IMR-90 (cell line): Measurements from ENCODE around the gene C17orf107.
"Not testable (repeated sequence)": the region's sequence is repeated elsewhere in the genome, so short reads cannot be mapped to it uniquely, and the experiment has no call there.

Experiments
- CTCF ChIP-seq: conservative IDR thresholded peaks from 2 replicates; pipeline ENCODE4 v1.5.1; 2012; ENCODE audit warnings: mild to moderate bottlenecking, low read depth, low read length, improper control_type of control experiment
- ELK1 ChIP-seq: fragments of 150-350 bp; IDR thresholded peaks from 2 replicates; pipeline ENCODE4 v1.6.1; 2016; ENCODE audit warnings: low read depth, mild to moderate bottlenecking, low read length, moderate library complexity, borderline replicate concordance
- POLR2A ChIP-seq: IDR thresholded peaks from 2 replicates; pipeline ENCODE4 v1.6.1; 2012; ENCODE audit warnings: mild to moderate bottlenecking, low read depth, low read length
- RFX5 ChIP-seq: IDR thresholded peaks from 2 replicates; pipeline ENCODE4 v1.8.0; 2012; ENCODE audit warnings: low read depth, mild to moderate bottlenecking, low read length, moderate library complexity

GRCh38 chr17:4857347-4857746 is 42.0 kb upstream of the C17orf107 start:
- TF ChIP-seq CTCF, POLR2A, ELK1, RFX5: not testable (repeated sequence)
